ENCODE data around the gene B3GALNT2. TPM values are rescaled to one million over a fixed set of nuclear protein-coding genes. Genes with fewer than 3 reads are reported as not detected.

The B3GALNT2 gene
- polyA plus RNA-seq, 1 donor (not counting 4 experiments of a cell fraction or from before 2014, with no cell fraction given) = 30.5 TPM

GRCh38 chr1:235407419-235407818 lies 96.8 kb downstream of the B3GALNT2 start:
- no peak overlapping the region for H3K27ac ChIP-seq (ENCODE audit: control insufficient read depth, insufficient read depth, low read length)

GRCh38 chr1:235404190-235404589 lies 100.1 kb downstream of the B3GALNT2 start:
- peaks cover 16% of the 10 kb centered on the region for H3K79me2 ChIP-seq (ENCODE audit: control insufficient read depth, insufficient read depth, low read length)
- H3K9me3 ChIP-seq (ENCODE audit: control insufficient read depth, low read depth, low read length) = no peaks in the 10 kb centered on the region
- no peak overlapping the region for H3K9ac ChIP-seq (ENCODE audit: control insufficient read depth, extremely low read depth, insufficient read depth, low read length)
- dilution Hi-C loops (cut with MboI; ENCODE audit: extremely low pct_ligation_motif_present, low sequenced_read_pairs) = no loop called here
- no peak for TF ChIP-seq CTCF (optimal IDR thresholded peaks at IDR 0.05 in 1 of 3, IDR thresholded peaks at IDR 0.05 in 1 of 3, conservative IDR thresholded peaks at IDR 0.05 in 1 of 3; ENCODE audit: extremely low read depth in 1 of 3, insufficient read depth in 2 of 3, low read length in 3 of 3)
- FAIRE-seq = peak; percentile 20
- no peak overlapping the region for H3K4me3 ChIP-seq (ENCODE audit: control insufficient read depth in 2 of 3, extremely low read depth in 1 of 3, insufficient read depth in 2 of 3, low read depth in 1 of 3, low read length in 3 of 3)
- H2AFZ ChIP-seq (ENCODE audit: control insufficient read depth, low read length) = no peak overlapping the region
- H3K36me3 ChIP-seq (ENCODE audit: control insufficient read depth in 2 of 2, extremely low read depth in 1 of 2, insufficient read depth in 2 of 2, low read length in 2 of 2) = no peaks in the 10 kb centered on the region
- H3K9me1 ChIP-seq (ENCODE audit: control insufficient read depth, extremely low read depth, insufficient read depth, low read length) = no peaks in the 10 kb centered on the region
- no peaks in the 10 kb centered on the region for H4K20me1 ChIP-seq (ENCODE audit: control insufficient read depth, extremely low read depth, insufficient read depth, low read length)
- peak; percentile 82 for DNase-seq (ENCODE audit: low read depth, low spot score)
- H3K4me2 ChIP-seq (ENCODE audit: control insufficient read depth, extremely low read depth, insufficient read depth, low read depth, low read length) = peak overlapping the region; percentile 37
- H3K27me3 ChIP-seq (ENCODE audit: control insufficient read depth, extremely low read depth, insufficient read depth, low read length) = no peaks in the 10 kb centered on the region
- peaks cover 18% of the 10 kb centered on the region for H3K4me1 ChIP-seq (ENCODE audit: control insufficient read depth, extremely low read depth, insufficient read depth, low read length)
- peak overlapping the region; percentile 8 for H3K27ac ChIP-seq (ENCODE audit: control insufficient read depth, insufficient read depth, low read length)

More at GRCh38 chr1:235407419-235407818, 96.8 kb downstream of the B3GALNT2 start:
- Histone ChIP-seq H3K4me3 (ENCODE audit: control insufficient read depth in 2 of 3, extremely low read depth in 1 of 3, insufficient read depth in 2 of 3, low read depth in 1 of 3, low read length in 3 of 3) (no peak overlapping the region), H3K79me2 (ENCODE audit: control insufficient read depth, insufficient read depth, low read length) (peaks cover 2% of the 10 kb centered on the region), H3K4me1 (ENCODE audit: control insufficient read depth, extremely low read depth, insufficient read depth, low read length) (peaks cover 16% of the 10 kb centered on the region), H3K9ac (ENCODE audit: control insufficient read depth, extremely low read depth, insufficient read depth, low read length) (no peak overlapping the region), H3K36me3 (ENCODE audit: control insufficient read depth in 2 of 2, extremely low read depth in 1 of 2, insufficient read depth in 2 of 2, low read length in 2 of 2) (no peaks in the 10 kb centered on the region), H4K20me1 (ENCODE audit: control insufficient read depth, extremely low read depth, insufficient read depth, low read length) (no peaks in the 10 kb centered on the region), H3K27me3 (ENCODE audit: control insufficient read depth, extremely low read depth, insufficient read depth, low read length) (no peaks in the 10 kb centered on the region), H3K4me2 (ENCODE audit: control insufficient read depth, extremely low read depth, insufficient read depth, low read depth, low read length) (no peak overlapping the region), H3K9me1 (ENCODE audit: control insufficient read depth, extremely low read depth, insufficient read depth, low read length) (no peaks in the 10 kb centered on the region), H3K9me3 (ENCODE audit: control insufficient read depth, low read depth, low read length) (no peaks in the 10 kb centered on the region), H2AFZ (ENCODE audit: control insufficient read depth, low read length) (no peak overlapping the region)
- dilution Hi-C loops (cut with MboI; ENCODE audit: extremely low pct_ligation_motif_present, low sequenced_read_pairs) = no loop called here
- DNase-seq (ENCODE audit: low read depth, low spot score) (no peak), FAIRE-seq (no peak)
- TF ChIP-seq EZH2 (IDR thresholded peaks at IDR 0.05; ENCODE audit: low read length) = no peak
- no peak for TF ChIP-seq CTCF (optimal IDR thresholded peaks at IDR 0.05 in 1 of 3, IDR thresholded peaks at IDR 0.05 in 1 of 3, conservative IDR thresholded peaks at IDR 0.05 in 1 of 3; ENCODE audit: extremely low read depth in 1 of 3, insufficient read depth in 2 of 3, low read length in 3 of 3)
